HG03045 (cell line): ENCODE results near the gene SLC6A18.

ENCODE experiments used
- ATAC-seq: cut with Tn5 transposase; IDR thresholded peaks from one replicate; pipeline ENCODE4 v1.9.1; 2021; ENCODE audit warnings: mild to moderate bottlenecking, moderate library complexity; ENCODE audit not compliant: unreplicated experiment

SLC6A18 gene

DNA sequence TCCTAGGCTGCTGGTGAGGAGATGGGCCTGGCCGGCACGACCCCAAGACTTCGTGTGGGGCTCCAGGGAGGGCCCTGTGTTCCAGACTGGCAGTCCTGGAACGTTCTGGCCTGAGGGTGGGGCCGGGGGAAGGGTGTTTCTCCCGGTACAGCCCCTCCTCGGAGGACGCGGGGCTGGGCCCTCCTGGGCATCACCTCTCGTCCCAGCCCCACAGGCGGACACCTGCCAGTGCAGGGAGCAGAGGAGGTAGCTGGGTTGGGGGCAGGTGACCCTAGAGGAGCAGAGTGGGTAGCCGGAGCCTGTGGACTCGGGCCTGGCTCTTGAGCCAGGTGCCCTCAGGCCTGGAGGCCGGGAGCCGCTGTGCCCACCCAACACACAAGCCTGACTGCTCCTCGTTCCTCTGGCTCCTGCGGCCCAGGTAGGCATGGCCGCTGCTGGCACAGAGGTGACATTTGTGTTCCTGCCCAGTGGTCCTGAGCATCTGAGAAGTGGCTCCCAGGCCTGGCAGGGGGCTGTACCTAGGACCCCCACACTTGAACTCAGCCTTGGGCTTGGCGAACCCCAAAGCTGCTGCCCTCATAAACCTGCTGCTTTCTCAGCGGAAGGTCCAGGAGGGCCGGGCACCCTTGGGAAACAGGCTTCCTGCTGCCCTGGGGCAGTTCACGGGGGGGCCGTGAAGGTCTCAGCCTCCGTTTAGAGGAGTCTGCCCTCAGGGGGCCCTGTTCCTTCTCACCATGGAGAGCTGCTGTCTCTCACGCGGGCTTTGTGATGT lies 23.0 kb upstream of the SLC6A18 start:
- no peak for ATAC-seq

DNA sequence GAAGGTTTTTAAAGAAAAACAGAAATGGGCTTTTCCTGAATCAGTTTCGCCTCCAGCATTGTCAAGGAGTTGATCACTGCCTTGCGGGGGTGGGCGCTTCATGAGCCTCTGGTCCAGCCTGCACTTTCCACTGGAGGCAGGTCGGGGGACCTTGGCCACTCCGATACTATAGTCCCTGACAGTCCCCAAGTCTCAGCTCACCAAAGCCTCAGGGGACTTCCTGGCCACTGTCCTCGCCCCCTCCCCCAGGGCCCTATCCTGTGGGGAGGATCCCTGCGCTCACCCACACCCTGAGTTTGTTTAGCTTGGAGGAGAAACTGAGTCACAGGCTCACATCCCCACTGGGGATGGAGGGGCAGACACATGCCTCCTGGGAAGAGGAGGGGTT lies 22.4 kb upstream of the SLC6A18 start:
- ATAC-seq: no peak

DNA sequence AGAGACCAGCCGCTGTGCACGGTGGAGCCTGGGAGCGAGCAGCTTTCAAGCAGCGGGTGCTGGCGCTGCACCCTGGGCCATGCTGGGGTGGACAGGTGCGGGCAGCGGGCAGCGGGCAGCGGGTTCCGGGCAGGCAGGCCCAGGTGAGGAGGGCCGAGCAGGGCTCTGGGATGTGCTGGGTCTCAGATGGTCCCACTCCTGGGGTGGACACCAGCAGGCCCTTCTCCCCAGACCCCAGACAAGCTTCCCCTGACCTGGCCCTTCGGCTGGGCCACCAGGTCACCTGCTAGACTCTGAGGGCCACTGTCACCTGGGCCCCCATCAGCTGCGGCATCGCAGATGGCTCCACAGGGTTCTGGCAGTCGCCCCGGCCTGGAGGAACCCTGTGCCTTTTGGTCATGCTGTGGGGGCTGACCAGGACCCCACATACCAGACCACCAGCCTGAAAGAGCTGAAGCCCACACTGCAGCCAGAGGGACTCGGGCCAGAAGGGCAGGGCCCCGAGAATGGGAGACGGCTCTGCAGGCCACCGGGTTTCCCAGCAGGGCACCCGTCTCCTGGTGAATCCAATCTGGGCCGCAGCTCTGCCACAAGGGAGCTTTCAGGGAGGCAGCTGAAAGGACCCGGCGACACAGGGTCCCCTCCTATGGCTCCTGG lies 21.7 kb upstream of the SLC6A18 start:
- ATAC-seq: no peak

DNA sequence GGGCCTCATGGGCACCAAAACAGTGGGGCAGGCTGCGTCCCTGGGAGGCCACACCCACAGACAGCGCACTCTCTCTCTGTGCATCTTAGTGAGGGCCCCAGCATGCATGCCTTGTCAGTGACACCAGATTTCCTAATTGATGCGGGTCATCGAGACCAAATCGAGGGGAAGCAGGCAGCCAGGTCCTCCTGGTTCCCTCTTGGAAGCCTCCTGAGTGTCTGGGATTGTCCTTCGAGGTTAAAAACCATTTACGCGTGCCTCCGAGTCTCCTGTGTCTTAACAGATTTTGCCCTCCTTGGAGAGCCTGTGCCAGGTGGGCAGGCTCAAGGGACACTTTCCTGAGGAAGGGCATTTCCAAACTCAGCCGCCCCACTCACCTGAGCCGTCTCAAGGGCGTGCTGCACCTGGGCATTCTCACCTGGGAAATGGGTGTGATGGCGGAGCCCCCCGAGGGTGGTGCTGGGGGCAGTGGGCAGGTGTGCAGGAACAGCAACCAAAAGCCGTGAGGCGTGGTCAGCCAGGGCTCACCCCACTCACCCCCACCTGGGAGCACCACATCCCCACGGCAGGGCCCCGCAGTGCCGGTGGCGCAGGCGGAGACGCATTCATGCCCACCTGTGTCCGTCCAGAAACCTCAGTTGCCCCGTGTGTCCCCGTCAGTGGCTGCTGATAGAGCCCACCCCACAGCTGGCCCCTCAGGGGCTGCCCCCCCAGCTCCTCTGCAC lies 21.1 kb upstream of the SLC6A18 start:
- no peak for ATAC-seq

DNA sequence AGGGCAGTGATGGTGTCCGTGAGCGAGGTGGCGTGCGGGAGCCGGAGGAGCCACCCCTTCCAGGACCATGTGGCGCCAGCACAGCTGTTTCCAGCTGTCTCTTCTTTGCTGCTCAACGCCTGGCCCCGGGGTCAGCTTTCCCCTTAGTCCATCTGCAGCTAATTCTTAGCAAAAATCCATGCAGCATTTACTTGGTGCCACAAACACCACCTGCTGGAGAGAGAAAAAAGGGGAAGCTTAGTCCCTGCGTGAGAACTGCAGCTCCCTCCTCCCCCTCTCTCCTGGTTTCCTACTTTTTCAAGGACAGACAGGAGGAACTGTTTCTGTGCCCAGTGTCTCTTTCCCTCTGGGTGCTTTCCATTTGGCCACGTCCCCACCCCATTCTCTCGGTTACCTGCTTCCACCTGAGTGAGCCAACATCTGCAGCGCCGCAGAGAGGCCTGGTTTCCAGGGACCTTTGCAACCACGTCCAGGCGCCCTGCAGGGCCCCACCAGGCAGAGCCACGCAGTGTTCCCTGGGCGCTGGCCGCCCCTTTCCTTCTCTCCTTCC lies 20.4 kb upstream of the SLC6A18 start:
- no peak for ATAC-seq

DNA sequence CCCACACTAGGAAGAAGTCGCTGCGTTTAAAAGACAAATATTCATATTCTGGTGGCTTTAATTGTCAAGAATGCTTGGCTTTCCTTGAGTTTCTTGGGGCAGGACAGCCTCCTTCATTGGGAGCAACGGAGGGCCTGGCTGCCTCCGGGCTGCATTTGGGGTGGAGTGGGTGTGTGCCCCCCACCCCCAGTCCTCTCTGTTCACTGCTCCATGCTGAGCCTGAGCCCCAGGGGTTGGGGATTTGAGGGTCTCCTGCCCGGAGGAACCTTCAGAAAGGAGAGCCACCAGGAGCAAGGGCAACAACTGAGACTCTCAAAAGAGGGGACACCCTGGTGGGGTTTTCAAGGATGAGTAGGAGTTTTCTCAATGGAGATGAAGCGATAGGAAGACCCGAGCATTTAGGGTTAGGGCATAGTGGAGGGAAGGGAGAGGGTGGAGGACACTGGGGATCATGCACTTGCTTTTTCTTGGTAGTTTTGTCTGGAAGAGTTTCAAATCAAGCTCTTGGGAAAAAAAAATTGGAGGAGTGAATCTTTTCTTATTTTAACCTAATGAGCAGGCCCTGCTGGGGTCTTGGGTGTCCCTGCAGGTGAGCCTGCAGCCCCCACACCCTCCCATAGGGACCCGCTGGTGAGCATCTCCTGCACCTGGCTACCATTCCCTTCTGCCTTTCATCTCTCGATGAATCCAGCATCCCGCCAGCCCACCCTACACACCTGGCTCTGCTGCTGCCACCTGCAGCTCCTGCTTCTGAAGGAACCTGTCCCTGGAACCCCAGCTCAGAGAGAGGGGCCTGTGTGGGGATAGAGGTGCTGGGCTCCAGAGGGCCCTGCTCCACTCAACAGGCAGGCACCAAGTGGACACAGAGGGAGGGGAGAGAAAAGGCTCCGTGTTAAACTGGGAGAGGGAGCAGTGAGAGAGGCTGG lies 19.7 kb upstream of the SLC6A18 start:
- no peak for ATAC-seq

DNA sequence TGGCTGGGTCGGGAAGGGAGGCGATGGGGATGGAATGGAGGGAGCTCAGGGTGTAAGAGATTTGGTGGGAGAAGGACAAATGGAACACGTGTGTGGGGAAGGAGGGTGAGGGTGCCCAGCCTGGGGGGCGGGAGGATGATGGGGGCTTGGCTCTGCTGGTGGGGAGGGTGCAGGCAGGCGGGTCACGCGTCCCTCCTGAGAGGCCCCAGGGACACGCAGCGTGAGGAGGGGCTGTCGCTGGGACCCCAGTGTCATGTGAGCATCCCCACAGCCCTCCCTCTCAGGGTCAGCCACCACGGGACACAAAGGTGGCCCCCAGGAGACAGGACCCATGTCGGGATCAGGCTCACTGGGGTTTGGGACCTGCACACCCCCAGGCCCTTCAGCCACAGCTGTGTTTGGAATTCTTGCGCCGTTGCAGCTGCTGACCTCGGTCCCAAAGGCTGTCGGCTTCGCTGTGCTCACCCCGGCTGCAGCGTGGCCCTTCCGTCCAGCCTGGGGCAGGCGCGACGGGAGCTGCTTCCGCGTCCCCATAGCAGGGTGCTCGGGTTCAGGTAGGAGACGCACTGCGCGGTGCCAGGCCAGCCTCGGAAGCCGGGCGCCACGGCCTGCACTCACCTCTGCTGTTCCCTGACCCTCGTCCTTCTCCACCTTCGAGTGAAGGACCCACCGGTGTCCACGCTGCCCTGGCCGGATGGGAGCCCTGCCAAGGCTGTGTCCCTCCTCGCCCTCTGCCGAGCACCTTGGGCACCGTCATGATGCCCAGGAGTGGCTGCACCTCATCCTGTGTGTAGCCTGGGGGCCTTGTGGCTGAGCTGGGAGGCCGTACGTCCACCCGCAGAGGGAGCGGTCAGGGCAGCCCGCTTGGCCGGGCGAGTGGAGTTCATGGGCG lies 18.4 kb upstream of the SLC6A18 start:
- ATAC-seq: no peak

DNA sequence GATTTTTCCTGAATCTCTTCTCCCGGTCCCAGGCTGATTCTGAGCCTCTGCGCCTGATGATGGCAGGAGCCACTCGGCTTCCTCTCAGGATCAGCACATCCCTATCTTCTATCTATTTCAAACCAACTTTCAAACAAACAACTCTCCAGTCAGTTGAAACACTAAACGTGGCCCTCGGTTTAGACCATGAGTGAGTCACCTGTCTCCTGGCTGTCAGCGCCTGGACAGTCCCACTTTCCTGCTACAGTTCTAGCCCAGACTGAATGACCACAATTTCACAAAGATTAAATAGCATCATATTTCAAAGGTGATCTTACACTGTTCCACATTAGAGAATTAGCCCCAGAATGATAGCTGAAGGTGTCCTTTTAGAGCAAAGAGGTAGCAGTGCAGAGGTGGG lies 17.6 kb upstream of the SLC6A18 start:
- ATAC-seq: no peak

DNA sequence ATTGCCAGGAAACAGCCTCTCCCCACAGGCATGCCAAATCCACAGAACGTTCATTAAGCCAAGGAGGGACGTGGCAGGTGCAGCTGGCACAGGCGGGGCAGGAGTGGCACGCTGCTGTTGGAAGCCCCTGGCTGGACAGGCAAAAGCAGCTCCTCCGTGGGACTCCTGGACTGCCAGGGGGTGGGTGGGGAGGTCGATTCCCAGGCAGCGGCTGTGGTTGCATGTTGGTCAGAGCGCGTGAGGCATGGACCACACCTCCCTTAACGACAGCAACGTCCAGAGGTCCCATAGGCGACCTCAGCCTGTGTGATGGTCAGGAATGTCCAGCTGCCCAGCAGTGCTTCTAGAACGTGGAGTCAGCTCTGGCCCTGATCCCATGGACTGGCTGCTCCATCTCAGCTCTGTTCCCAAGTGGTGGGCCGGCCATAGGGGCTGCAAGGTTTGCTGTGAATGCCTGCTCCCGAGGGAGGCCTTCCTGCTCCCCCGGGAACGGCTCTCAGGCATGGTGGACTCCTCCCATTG lies 16.9 kb upstream of the SLC6A18 start:
- ATAC-seq: no peak

DNA sequence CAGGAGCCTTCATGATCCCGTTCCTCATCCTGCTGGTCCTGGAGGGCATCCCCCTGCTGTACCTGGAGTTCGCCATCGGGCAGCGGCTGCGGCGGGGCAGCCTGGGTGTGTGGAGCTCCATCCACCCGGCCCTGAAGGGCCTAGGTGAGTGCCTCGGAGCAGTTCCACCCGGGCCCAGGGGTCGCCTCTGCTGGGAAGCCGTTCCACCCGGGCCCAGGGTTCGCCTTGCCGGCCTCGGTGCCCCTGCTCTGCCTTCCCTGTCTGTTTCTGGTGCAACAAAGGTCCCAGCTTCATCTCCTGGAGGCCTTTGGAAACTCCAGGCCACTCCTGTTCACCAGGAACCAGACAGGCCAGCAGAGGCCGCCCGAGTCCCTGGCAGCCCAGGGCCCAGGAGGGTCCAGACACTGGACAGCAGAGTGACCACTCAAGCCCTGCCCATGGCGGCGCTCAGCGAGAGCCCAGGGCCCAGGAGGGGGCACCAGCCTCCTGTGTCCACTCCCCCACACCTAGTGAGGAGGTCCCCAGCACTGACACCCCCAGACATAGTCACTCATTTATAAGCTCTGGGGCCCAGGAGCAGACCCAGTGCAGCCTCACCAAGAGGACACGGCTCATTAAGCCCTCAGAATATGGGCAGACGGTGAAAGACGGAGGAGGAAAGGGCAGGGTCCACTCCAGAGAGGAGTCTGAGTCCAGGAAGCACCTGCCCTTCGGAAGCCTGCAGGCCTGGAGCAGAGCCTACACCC lies 16.3 kb upstream of the SLC6A18 start:
- no peak for ATAC-seq

DNA sequence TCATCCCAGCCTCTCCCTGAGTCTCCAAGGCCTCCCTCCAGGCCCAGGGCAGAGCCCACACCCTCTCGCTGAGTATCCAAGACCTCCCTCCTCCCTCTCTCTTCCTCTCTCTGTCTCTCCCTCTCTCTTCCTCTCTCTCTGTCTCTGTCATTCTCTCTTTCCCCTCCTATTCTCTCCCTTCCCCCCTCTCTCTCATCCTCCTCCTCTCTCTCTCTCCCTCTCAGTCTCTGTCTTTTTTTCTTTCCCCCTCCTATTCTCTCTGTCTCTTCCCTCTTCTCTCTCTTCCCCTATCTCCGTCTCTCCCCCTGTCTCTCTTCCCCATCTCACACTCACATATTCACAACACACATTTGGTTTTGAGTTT lies 15.7 kb upstream of the SLC6A18 start:
- no peak for ATAC-seq

DNA sequence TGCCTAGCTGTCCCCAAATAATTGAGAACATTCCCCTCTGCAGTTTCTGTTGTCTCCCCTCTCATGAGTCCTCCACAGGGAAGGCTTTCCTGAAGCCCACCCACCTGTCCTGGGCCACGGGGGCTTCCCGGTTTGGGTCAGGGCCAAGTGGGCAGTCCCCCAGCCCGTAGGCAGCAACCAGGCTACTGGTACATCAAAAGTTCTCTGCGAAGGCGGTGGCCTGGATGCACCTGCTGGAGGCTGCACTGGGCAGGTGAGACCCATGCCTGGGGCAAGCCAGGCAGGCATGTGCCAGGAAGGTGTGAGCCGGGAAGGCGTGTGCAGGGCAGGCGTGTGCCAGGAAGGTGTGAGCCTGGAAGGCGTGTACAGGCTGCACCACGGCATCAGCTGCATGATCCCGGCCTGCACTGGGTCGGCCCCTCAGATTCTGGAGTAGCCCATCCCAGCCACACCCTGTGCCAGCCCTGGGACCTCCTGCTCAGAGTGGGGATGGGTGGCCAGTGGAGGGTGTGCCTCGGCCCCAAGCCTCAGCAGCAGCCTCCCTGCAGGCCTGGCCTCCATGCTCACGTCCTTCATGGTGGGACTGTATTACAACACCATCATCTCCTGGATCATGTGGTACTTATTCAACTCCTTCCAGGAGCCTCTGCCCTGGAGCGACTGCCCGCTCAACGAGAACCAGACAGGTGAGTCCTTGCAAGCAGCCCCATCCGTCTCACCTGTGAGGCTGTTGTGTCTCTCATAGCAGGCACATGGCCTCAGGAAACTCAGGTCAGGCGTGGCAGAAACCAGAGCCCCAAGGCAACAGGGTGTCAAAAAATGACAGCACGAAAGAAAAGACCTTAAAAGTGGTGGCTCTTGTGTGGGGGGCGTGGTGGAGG lies 15.0 kb upstream of the SLC6A18 start:
- no peak for ATAC-seq

DNA sequence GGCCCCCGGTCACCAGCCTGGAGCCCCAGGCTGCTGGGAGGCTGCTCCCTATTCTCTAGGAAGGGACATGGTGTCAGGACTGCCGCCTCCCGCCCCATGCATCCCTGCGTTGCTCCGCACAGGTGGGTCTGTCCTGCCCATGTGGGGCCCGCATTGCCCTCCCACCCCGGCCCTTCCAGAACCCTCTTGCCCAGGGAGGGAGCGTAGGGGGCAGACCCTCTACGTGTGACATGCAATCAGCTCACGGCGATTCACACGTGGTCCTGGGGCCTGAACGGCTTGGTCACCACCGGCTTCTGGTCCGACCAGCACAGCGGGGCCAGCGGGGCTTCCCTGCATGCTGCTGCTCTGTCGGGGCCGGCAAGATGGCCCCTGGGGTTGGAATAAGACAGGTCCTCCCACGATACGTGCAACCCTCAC lies 14.3 kb upstream of the SLC6A18 start:
- no peak for ATAC-seq

DNA sequence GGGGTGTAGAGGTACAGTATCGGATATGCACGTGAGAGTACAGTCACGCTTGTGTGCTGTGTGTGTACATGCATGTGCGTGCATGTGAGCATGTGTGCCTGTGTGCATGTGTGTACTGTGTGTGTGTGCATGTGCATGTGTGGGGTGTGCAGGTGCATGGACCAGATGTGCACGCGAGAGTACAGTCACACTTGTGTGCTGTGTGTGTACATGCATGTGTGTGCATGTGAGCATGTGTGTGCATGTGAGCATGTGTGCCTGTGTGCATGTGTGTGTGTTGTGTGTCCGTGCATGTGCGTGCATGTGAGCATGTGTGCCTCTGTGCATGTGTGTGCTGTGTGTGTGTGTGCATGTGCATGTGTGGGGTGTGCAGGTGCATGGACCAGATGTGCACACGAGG lies 13.5 kb upstream of the SLC6A18 start:
- ATAC-seq: no peak

DNA sequence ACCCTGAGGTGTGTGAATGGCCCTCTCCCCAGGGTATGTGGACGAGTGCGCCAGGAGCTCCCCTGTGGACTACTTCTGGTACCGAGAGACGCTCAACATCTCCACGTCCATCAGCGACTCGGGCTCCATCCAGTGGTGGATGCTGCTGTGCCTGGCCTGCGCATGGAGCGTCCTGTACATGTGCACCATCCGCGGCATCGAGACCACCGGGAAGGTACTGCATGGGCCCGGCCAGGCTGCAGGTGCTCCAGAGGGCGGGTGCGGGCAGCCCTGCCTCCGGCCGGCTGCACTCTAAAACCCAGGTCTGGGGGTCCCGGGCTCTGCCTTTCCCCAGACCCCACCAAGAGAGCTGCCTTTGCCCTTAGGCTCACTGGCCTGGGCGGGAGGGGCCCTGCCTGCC lies 12.9 kb upstream of the SLC6A18 start:
- no peak for ATAC-seq

DNA sequence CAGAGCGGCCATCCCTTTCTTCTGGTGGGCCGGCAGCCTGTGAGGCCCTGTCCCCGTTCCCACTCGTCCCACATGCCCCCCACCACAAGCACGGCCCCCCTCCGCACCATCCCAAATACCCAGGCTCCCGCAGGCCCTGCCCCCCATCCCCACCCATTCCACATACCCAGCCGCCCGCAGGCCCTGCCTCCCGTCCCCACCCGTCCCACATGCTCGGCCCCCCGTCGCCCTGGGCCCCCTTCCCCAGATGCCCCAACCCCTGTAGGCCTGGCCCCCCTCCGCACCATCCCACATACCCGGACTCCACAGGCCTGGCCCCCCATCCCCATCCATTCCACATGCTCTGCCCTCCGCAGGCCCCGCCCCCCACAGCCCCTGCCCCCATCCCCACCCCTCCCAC lies 12.3 kb upstream of the SLC6A18 start:
- ATAC-seq: no peak

DNA sequence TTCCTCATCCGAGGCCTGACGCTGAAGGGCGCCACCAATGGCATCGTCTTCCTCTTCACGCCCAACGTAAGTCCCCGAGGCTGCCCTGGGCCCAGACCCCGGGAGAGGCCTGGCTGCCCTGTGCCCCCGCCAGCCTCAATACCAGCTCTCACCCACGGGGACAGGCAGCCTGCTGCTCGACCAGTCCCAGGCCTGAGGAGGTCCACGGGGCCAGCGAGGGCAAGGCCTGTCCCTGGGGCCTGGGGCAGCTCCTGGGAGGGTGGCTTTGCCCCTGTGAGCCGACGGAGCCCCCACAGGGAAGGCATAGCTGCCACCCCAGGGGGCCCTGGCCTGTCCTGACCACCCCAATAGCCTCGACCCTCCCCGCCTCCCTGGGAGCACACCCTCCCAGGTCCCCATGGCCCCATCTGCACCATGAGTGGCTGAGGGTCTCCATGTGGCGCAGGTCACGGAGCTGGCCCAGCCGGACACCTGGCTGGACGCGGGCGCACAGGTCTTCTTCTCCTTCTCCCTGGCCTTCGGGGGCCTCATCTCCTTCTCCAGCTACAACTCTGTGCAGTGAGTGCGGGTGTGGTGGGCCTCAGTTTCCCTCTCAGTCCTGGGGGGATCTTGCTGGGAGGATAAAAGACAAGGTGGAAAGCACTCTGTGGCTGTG lies 11.5 kb upstream of the SLC6A18 start:
- no peak for ATAC-seq
